Left ventricle myocardium inferior (tissue), 1 donor: ENCODE data around the gene VSIG4. TPM values are rescaled to one million over a fixed set of nuclear protein-coding genes. Genes with fewer than 3 reads are reported as not detected.

ENCODE experiments used
- DNase-seq: peaks from one replicate; pipeline ENCODE4 v3.0.0-alpha.2; 2020
- H3K27ac ChIP-seq: fragments of 200-600 bp; replicated peaks from 2 replicates; pipeline ENCODE4 v1.8.0; 2021
- H3K27me3 ChIP-seq: fragments of 200-600 bp; 2 replicates; pipeline ENCODE4 v1.8.0; 2021; ENCODE audit warnings: low read depth
- H3K36me3 ChIP-seq: fragments of 200-600 bp; 2 replicates; pipeline ENCODE4 v1.8.0; 2021
- H3K4me1 ChIP-seq: fragments of 200-600 bp; 2 replicates; pipeline ENCODE4 v1.8.0; 2021
- H3K4me3 ChIP-seq: fragments of 200-600 bp; 2 replicates; pipeline ENCODE4 v1.8.0; 2021; ENCODE audit warnings: mild to moderate bottlenecking, moderate library complexity
- H3K9me3 ChIP-seq: fragments of 200-600 bp; replicated peaks from 2 replicates; pipeline ENCODE4 v1.8.0; 2021
- intact Hi-C: fragments of 100-400 bp; cut with micrococcal nuclease; formaldehyde crosslinking; loops from one replicate; pipeline ENCODE4 v1.11.0; 2022
- total RNA-seq: library from RNA; stranded (reverse); fragmentation: NEBNext Ultra II Directional; extraction: Animal tissue kit (Norgen Biotek cat#: 25700); gene quantifications from one replicate; pipeline ENCODE4 v1.2.1, GENCODE V29; 2021
- TF ChIP-seq, protein P1 (sequence below): fragments of 200-600 bp; IDR thresholded peaks from 2 replicates; pipeline ENCODE4 v1.8.0; 2021; ENCODE audit warnings: antibody characterized with exemption, mild to moderate bottlenecking, borderline replicate concordance
- donor health status: DM: no; HTN: yes; CAD: no; lungs with severe emphysema.

VSIG4 gene
- total RNA-seq, 1 donor from 2014 or later: 41.7 TPM

GRCh38 chrX:66054978-66055377 lies 15.1 kb upstream of the VSIG4 start:
- H3K36me3 ChIP-seq: no peaks in the 10 kb centered on the region
- H3K27ac ChIP-seq: no peak overlapping the region
- intact Hi-C loops: no loop called here
- no peaks in the 10 kb centered on the region for H3K27me3 ChIP-seq
- no peaks in the 10 kb centered on the region for H3K4me1 ChIP-seq
- DNase-seq: no peak
- H3K4me3 ChIP-seq: no peak overlapping the region
- no peaks in the 10 kb centered on the region for H3K9me3 ChIP-seq
- TF ChIP-seq, protein P1, sequence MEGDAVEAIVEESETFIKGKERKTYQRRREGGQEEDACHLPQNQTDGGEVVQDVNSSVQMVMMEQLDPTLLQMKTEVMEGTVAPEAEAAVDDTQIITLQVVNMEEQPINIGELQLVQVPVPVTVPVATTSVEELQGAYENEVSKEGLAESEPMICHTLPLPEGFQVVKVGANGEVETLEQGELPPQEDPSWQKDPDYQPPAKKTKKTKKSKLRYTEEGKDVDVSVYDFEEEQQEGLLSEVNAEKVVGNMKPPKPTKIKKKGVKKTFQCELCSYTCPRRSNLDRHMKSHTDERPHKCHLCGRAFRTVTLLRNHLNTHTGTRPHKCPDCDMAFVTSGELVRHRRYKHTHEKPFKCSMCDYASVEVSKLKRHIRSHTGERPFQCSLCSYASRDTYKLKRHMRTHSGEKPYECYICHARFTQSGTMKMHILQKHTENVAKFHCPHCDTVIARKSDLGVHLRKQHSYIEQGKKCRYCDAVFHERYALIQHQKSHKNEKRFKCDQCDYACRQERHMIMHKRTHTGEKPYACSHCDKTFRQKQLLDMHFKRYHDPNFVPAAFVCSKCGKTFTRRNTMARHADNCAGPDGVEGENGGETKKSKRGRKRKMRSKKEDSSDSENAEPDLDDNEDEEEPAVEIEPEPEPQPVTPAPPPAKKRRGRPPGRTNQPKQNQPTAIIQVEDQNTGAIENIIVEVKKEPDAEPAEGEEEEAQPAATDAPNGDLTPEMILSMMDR: no peak

GRCh38 chrX:66053414-66053813 lies 13.5 kb upstream of the VSIG4 start:
- no peak overlapping the region for H3K27ac ChIP-seq
- no peak for DNase-seq

DNA sequence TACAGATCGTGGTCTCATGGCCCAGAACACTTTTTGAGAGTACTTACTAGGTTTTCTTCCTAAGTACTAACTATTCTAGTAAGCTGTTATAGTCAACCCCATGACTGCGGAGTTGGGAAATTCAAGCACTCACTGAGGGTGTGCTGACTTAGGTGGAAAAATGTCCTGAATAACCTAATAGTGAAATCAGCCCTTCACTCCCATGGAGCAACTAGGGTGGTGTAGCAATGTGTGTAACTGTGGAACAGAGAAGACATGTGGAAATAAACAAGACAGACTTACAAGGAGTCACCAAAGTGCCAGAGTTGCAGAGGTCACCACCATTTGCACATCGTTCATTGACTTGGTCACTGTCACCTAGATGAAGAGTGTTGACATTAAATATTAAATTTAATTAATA lies 12.1 kb upstream of the VSIG4 start:
- DNase-seq: no peak
- Histone ChIP-seq H3K4me1 (no peaks in the 10 kb centered on the region), H3K4me3 (no peak overlapping the region), H3K27me3 (no peaks in the 10 kb centered on the region), H3K9me3 (no peaks in the 10 kb centered on the region), H3K27ac (no peak overlapping the region), H3K36me3 (no peaks in the 10 kb centered on the region)
- intact Hi-C loops: no loop called here
- TF ChIP-seq, protein P1: no peak

More at GRCh38 chrX:66053414-66053813, 13.5 kb upstream of the VSIG4 start:
- intact Hi-C loops: no loop called here
- H3K4me3 ChIP-seq: no peak overlapping the region
- H3K27me3 ChIP-seq: no peaks in the 10 kb centered on the region
- H3K4me1 ChIP-seq: no peaks in the 10 kb centered on the region
- H3K9me3 ChIP-seq: no peaks in the 10 kb centered on the region
- no peaks in the 10 kb centered on the region for H3K36me3 ChIP-seq
- TF ChIP-seq, protein P1: no peak

- Histone ChIP-seq H3K27ac (no peak overlapping the region), H3K4me1 (no peaks in the 10 kb centered on the region), H3K4me3 (no peak overlapping the region), H3K9me3 (no peaks in the 10 kb centered on the region), H3K36me3 (no peaks in the 10 kb centered on the region), H3K27me3 (no peaks in the 10 kb centered on the region)
- intact Hi-C loops: no loop called here
- TF ChIP-seq, protein P1: no peak
- no peak for DNase-seq
These were observed 10.3 kb upstream of the VSIG4 start for GRCh38 chrX:66050140-66050569.

- TF ChIP-seq, protein P1: no peak
- DNase-seq: no peak
- intact Hi-C loops: no loop called here
- no peak overlapping the region for H3K27ac ChIP-seq
- no peaks in the 10 kb centered on the region for H3K4me1 ChIP-seq
- no peaks in the 10 kb centered on the region for H3K27me3 ChIP-seq
- H3K9me3 ChIP-seq: no peaks in the 10 kb centered on the region
- H3K36me3 ChIP-seq: no peaks in the 10 kb centered on the region
- no peak overlapping the region for H3K4me3 ChIP-seq
These were observed 9.2 kb upstream of the VSIG4 start for GRCh38 chrX:66049056-66049455.

DNA sequence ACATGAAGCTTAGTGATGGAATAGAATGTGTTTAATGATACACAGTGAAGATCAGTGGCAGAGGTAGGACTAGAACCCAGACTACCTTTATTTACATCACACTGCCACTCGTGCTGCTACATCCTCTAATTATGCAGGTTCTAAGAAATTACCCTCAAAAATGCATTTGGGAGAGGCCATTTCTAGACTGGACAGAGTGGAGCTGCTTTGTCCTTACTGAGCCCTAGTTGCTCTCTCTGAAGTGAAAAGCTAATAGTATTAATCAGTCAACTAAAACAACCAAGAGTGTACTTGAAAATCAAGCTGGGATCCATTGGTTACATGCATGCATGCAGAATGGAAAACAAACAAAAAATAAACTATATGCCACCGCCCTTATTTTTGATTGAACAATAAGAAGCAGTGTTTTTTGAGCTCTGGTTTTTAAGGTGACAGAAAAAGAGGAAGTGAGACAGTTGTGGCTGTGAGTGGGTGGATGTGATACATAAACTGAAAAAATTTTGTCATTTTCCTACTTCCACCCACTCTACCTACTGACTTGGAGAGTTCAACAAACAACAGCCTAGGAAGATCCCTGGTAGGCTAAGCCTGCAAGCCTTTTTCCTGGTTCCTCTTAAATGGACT lies 6.8 kb upstream of the VSIG4 start:
- no peak overlapping the region for H3K27ac ChIP-seq
- no peaks in the 10 kb centered on the region for H3K27me3 ChIP-seq
- no peaks in the 10 kb centered on the region for H3K4me1 ChIP-seq
- DNase-seq: no peak
- intact Hi-C loops: no loop called here
- TF ChIP-seq, protein P1: no peak
- H3K9me3 ChIP-seq: no peaks in the 10 kb centered on the region
- no peak overlapping the region for H3K4me3 ChIP-seq
- H3K36me3 ChIP-seq: no peaks in the 10 kb centered on the region
